GM12878 (cell line): ENCODE data around the gene KCNA2. TPM values are rescaled to one million over a fixed set of nuclear protein-coding genes. Genes with fewer than 3 reads are reported as not detected.

ENCODE experiments used
- ATAC-seq: fragments of 200-7000 bp; cut with Tn5 transposase; 3 replicates; pipeline ENCODE4 v1.9.1; 2020; ENCODE audit warnings: mild to moderate bottlenecking, moderate library complexity
- BruUV-seq: library from RNA; stranded (reverse); fragments of 400-500 nt; replicated peaks from 2 replicates; lab custom pipeline; 2021; lab: Mats Ljungman, UMichigan
- CTCF ChIA-PET: fragments of 300-600 bp; sonication (Branson Sonifier 250); formaldehyde crosslinking; extraction: SDS; loops from one replicate; lab custom pipeline; 2021; ENCODE audit warnings: inconsistent platforms; lab: Yijun Ruan, JAX
- POLR2A ChIA-PET: fragments of 350-600 bp; formaldehyde crosslinking; extraction: SDS; loops from one replicate; lab custom pipeline; 2021; ENCODE audit warnings: inconsistent platforms; lab: Charles Lee
- RAD21 ChIA-PET: fragments of 300-600 bp; sonication (Branson Sonifier 250); formaldehyde crosslinking; loops from one replicate; lab custom pipeline; 2023; ENCODE audit warnings: antibody characterized with exemption; ENCODE audit not compliant: unreplicated experiment; lab: Charles Lee
- SMC1A ChIA-PET: fragments of 300-600 bp; sonication (Branson Sonifier 250); formaldehyde crosslinking; loops from one replicate; lab custom pipeline; 2023; ENCODE audit not compliant: unreplicated experiment, uncharacterized antibody; lab: Charles Lee
- DNase-seq: peaks from one replicate; pipeline ENCODE4 v3.0.0-alpha.2; 2011; ENCODE audit warnings: low read depth, low spot score
- FAIRE-seq: peaks from 3 replicates; lab custom pipeline; 2011; peaks lifted over from hg19 to GRCh38; lab: Jason Lieb, UNC
- H2AFZ ChIP-seq: 2 replicates; pipeline ENCODE4 v1.6.0; 2011; ENCODE audit warnings: low read depth, low read length, control low read depth; ENCODE audit not compliant: control insufficient read depth
- H3K27ac ChIP-seq: 2 replicates; pipeline ENCODE4 v1.5.1; 2011; ENCODE audit warnings: control low read depth; ENCODE audit not compliant: control insufficient read depth, insufficient read depth
- H3K27me3 ChIP-seq, 2 experiments: replicated peaks in 1 of 2; 2 replicates each; pipeline versions ENCODE4 v1.6.0 to v1.6.1; 2011; ENCODE audit warnings: low read length in 1 of 2; ENCODE audit not compliant: control insufficient read depth in 2 of 2, insufficient read depth in 2 of 2
- H3K36me3 ChIP-seq, 2 experiments: 2 replicates each; pipeline ENCODE4 v1.5.1; 2011; ENCODE audit warnings: low read length in 1 of 2; ENCODE audit not compliant: control insufficient read depth in 2 of 2, insufficient read depth in 2 of 2
- H3K4me1 ChIP-seq: 2 replicates; pipeline ENCODE4 v1.6.1; 2011; ENCODE audit warnings: mild to moderate bottlenecking, low read length, moderate library complexity, mixed read lengths; ENCODE audit not compliant: control insufficient read depth, insufficient read depth
- H3K4me2 ChIP-seq: 2 replicates; pipeline ENCODE4 v1.6.0; 2011; ENCODE audit warnings: control low read depth; ENCODE audit not compliant: control insufficient read depth, insufficient read depth
- H3K4me3 ChIP-seq: fragments of 200-600 bp; sonication (generic); 2 replicates; pipeline ENCODE4 v1.5.1; 2016
- H3K79me2 ChIP-seq: 2 replicates; pipeline ENCODE4 v1.6.0; 2011; ENCODE audit warnings: low read length; ENCODE audit not compliant: control insufficient read depth, insufficient read depth
- H3K9ac ChIP-seq: 2 replicates; pipeline ENCODE4 v1.8.0; 2011; ENCODE audit warnings: low read length, control low read depth, mixed read lengths; ENCODE audit not compliant: control insufficient read depth, insufficient read depth
- H3K9me3 ChIP-seq: replicated peaks from 3 replicates; pipeline ENCODE4 v1.5.1; 2011; ENCODE audit warnings: mild to moderate bottlenecking, low read length; ENCODE audit not compliant: control insufficient read depth, insufficient read depth
- H4K20me1 ChIP-seq: 2 replicates; pipeline ENCODE4 v1.6.0; 2011; ENCODE audit not compliant: control insufficient read depth, insufficient read depth
- ETV6 ChIP-seq, 2 experiments: fragments of 450-650 bp in 1 of 2; IDR thresholded peaks in 1 of 2; conservative IDR thresholded peaks in 1 of 2; 2 replicates each; pipeline ENCODE4 v1.6.1; 2014; ENCODE audit warnings: antibody characterized with exemption in 1 of 2, borderline replicate concordance in 1 of 2, low read depth in 1 of 2, mild to moderate bottlenecking in 1 of 2, moderate library complexity in 1 of 2
- JUND ChIP-seq: IDR thresholded peaks from 2 replicates; pipeline ENCODE4 v1.6.1; 2012; ENCODE audit warnings: low read depth, mild to moderate bottlenecking, low read length, improper control_type of control experiment, moderate library complexity
- KDM1A ChIP-seq: fragments of 200-600 bp; sonication (generic); IDR thresholded peaks from 2 replicates; pipeline ENCODE4 v1.6.1; 2016; ENCODE audit warnings: borderline replicate concordance
- LARP7 ChIP-seq: fragments of 450-650 bp; IDR thresholded peaks from 2 replicates; pipeline ENCODE4 v1.6.1; 2017; ENCODE audit warnings: mild to moderate bottlenecking
- MTA3 ChIP-seq: IDR thresholded peaks from 2 replicates; pipeline ENCODE4 v1.6.1; 2012; ENCODE audit warnings: low read length, inconsistent platforms, borderline replicate concordance
- NBN ChIP-seq: fragments of 450-650 bp; IDR thresholded peaks from 2 replicates; pipeline ENCODE4 v1.6.1; 2016
- NR2C2 ChIP-seq: IDR thresholded peaks from 2 replicates; pipeline ENCODE4 v1.6.1; 2011; ENCODE audit warnings: borderline replicate concordance, low read depth; ENCODE audit not compliant: control insufficient read depth, insufficient read length
- NRF1 ChIP-seq: conservative IDR thresholded peaks from 2 replicates; pipeline ENCODE4 v1.6.1; 2011; ENCODE audit warnings: mild to moderate bottlenecking, low read depth, low read length, improper control_type of control experiment
- SIX5 ChIP-seq: IDR thresholded peaks from 2 replicates; pipeline ENCODE4 v1.6.1; 2011; ENCODE audit warnings: mild to moderate bottlenecking, low read depth, low read length, moderate library complexity; ENCODE audit not compliant: severe bottlenecking
- WGBS: methylation state at CpG from one replicate; pipeline ENCODE4 v1.1.6; 2016; ENCODE audit warnings: low lambda C conversion rate; ENCODE audit not compliant: insufficient replicate concordance, insufficient coverage; ENCODE audit errors: missing lambda C conversion rate; 5-methylcytosine and 5-hydroxymethylcytosine counted together
- in situ Hi-C: fragments of 300-500 bp; cut with MboI; formaldehyde crosslinking; loops from 9 replicates; pipeline ENCODE4 v1.14.3; 2018; ENCODE audit warnings: mixed read lengths
- intact Hi-C: fragments of 100-400 bp; cut with micrococcal nuclease; formaldehyde crosslinking; loops from one replicate; pipeline ENCODE4 v1.14.2; 2022; ENCODE audit not compliant: unreplicated experiment
- polyA plus RNA-seq, 11 experiments: library from polyadenylated mRNA; depleted of rRNA in 4 of 11; unstranded in 6 of 11; stranded (reverse) in 5 of 11; fragments of >200 nt; fragmentation: Nextera tagmentation in 4 of 11; fragmentation: Illumina TruSeq in 1 of 11; extraction: Ambion mirVana in 4 of 11; extraction: Trizol in 1 of 11; gene quantifications; 1 replicate in 1 of 11; 2 replicates in 10 of 11; pipeline versions ENCODE4 v1.2.1 to v1.2.3, GENCODE V29; 2011 to 2016; ENCODE audit warnings: inconsistent platforms in 2 of 11, missing spikeins in 2 of 11, low read depth in 1 of 11
- total RNA-seq, 4 experiments: library from RNA; depleted of rRNA in 3 of 4; stranded (reverse); fragments of >200 nt in 3 of 4; fragmentation: Illumina TruSeq in 1 of 4; extraction: Trizol in 1 of 4; gene quantifications; 2 replicates each; pipeline versions ENCODE4 v1.2.1 to v1.2.3, GENCODE V29; 2013 to 2021
- TF ChIP-seq, protein P1 (sequence below): IDR thresholded peaks from 2 replicates; pipeline ENCODE4 v1.6.1; 2012; ENCODE audit warnings: improper control_type of control experiment, low read depth, low read length; ENCODE audit not compliant: insufficient replicate concordance
- TF ChIP-seq, protein P2 (sequence below): IDR thresholded peaks from 2 replicates; pipeline ENCODE4 v1.6.1; 2012; ENCODE audit warnings: low read depth, low read length, improper control_type of control experiment
- TF ChIP-seq, protein P3 (sequence below): IDR thresholded peaks from 2 replicates; pipeline ENCODE4 v1.6.1; 2011; ENCODE audit warnings: borderline replicate concordance, low read depth, mild to moderate bottlenecking, moderate library complexity, mixed read lengths, low read length; ENCODE audit not compliant: insufficient read depth; ENCODE audit errors: extremely low read length
- TF ChIP-seq, protein P4 (sequence below): fragments of 450-650 bp; IDR thresholded peaks from 2 replicates; pipeline ENCODE4 v1.6.1; 2014; ENCODE audit warnings: mild to moderate bottlenecking

The KCNA2 gene
- total and polyA plus RNA-seq, 10 of the 15 experiments (the other 5 are each of a cell fraction or from before 2014, with no cell fraction given) = 0.02 to 0.56 (median 0.10) TPM; not detected in 2

DNA sequence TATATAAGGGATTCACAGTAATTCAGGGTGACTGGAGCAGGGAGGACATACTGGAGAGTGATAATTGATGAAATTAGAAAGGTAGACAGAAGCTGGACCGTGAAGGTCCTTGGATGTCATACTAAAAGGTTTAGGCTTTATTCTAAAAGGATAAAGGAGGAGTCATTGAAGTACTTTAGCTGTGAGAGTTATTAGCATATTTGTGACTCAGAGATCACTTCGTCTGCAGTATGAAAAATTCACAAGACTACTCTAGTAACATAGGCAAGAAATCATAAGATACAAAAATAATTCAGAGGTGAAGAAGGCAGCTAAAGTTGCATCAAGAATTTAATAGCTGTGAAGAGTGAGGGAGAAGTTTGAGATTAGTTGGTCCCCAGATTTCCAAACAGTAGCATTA, 42.3 kb upstream of the KCNA2 start:
- H3K36me3 ChIP-seq = no peaks in the 10 kb centered on the region
- 18% methylated on average over 2 of the region's 2 CpGs for WGBS
- no peak for ATAC-seq
- H3K9me3 ChIP-seq = no peaks in the 10 kb centered on the region
- no peaks in the 10 kb centered on the region for H4K20me1 ChIP-seq
- no peaks in the 10 kb centered on the region for H3K79me2 ChIP-seq
- H3K4me2 ChIP-seq = no peak overlapping the region
- no peak overlapping the region for H2AFZ ChIP-seq
- no peaks in the 10 kb centered on the region for H3K27me3 ChIP-seq
- intact Hi-C loops = no loop called here
- no peak for FAIRE-seq
- in situ Hi-C loops = no loop called here
- no TSS peak for BruUV-seq
- DNase-seq = no peak
- no peak for TF ChIP-seq KDM1A
- no peak for TF ChIP-seq SIX5
- no peak for TF ChIP-seq NBN
- TF ChIP-seq, protein P1, sequence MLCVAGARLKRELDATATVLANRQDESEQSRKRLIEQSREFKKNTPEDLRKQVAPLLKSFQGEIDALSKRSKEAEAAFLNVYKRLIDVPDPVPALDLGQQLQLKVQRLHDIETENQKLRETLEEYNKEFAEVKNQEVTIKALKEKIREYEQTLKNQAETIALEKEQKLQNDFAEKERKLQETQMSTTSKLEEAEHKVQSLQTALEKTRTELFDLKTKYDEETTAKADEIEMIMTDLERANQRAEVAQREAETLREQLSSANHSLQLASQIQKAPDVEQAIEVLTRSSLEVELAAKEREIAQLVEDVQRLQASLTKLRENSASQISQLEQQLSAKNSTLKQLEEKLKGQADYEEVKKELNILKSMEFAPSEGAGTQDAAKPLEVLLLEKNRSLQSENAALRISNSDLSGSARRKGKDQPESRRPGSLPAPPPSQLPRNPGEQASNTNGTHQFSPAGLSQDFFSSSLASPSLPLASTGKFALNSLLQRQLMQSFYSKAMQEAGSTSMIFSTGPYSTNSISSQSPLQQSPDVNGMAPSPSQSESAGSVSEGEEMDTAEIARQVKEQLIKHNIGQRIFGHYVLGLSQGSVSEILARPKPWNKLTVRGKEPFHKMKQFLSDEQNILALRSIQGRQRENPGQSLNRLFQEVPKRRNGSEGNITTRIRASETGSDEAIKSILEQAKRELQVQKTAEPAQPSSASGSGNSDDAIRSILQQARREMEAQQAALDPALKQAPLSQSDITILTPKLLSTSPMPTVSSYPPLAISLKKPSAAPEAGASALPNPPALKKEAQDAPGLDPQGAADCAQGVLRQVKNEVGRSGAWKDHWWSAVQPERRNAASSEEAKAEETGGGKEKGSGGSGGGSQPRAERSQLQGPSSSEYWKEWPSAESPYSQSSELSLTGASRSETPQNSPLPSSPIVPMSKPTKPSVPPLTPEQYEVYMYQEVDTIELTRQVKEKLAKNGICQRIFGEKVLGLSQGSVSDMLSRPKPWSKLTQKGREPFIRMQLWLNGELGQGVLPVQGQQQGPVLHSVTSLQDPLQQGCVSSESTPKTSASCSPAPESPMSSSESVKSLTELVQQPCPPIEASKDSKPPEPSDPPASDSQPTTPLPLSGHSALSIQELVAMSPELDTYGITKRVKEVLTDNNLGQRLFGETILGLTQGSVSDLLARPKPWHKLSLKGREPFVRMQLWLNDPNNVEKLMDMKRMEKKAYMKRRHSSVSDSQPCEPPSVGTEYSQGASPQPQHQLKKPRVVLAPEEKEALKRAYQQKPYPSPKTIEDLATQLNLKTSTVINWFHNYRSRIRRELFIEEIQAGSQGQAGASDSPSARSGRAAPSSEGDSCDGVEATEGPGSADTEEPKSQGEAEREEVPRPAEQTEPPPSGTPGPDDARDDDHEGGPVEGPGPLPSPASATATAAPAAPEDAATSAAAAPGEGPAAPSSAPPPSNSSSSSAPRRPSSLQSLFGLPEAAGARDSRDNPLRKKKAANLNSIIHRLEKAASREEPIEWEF = no peak
- no peak for TF ChIP-seq NR2C2
- TF ChIP-seq, protein P2, sequence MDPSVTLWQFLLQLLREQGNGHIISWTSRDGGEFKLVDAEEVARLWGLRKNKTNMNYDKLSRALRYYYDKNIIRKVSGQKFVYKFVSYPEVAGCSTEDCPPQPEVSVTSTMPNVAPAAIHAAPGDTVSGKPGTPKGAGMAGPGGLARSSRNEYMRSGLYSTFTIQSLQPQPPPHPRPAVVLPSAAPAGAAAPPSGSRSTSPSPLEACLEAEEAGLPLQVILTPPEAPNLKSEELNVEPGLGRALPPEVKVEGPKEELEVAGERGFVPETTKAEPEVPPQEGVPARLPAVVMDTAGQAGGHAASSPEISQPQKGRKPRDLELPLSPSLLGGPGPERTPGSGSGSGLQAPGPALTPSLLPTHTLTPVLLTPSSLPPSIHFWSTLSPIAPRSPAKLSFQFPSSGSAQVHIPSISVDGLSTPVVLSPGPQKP = no peak
- TF ChIP-seq NRF1 = no peak
- TF ChIP-seq ETV6 (conservative IDR thresholded peaks at IDR 0.05 in 1 of 2, IDR thresholded peaks at IDR 0.05 in 1 of 2; ENCODE audit: borderline replicate concordance in 1 of 2, low read depth in 1 of 2) = no peak
- TF ChIP-seq LARP7 = no peak
- TF ChIP-seq, protein P3, sequence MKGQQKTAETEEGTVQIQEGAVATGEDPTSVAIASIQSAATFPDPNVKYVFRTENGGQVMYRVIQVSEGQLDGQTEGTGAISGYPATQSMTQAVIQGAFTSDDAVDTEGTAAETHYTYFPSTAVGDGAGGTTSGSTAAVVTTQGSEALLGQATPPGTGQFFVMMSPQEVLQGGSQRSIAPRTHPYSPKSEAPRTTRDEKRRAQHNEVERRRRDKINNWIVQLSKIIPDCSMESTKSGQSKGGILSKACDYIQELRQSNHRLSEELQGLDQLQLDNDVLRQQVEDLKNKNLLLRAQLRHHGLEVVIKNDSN = no peak
- no peak for TF ChIP-seq MTA3
- no peak for TF ChIP-seq JUND
- TF ChIP-seq, protein P4, sequence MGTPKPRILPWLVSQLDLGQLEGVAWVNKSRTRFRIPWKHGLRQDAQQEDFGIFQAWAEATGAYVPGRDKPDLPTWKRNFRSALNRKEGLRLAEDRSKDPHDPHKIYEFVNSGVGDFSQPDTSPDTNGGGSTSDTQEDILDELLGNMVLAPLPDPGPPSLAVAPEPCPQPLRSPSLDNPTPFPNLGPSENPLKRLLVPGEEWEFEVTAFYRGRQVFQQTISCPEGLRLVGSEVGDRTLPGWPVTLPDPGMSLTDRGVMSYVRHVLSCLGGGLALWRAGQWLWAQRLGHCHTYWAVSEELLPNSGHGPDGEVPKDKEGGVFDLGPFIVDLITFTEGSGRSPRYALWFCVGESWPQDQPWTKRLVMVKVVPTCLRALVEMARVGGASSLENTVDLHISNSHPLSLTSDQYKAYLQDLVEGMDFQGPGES = no peak
- ChIA-PET RAD21 (interaction anchor here (2.4 to 7.0 kb wide), 2 partner anchors 13 to 117 kb away, joined by 12 to 82 read pairs; no protein-coding TSS in a partner anchor), POLR2A (interaction anchor here (1.3 kb wide), 1 partner anchor 11 kb away, joined by 4 read pairs; no protein-coding TSS in a partner anchor), SMC1A (interaction anchor here (0.8 to 12.5 kb wide), 6 partner anchors 9 to 117 kb away, joined by 3 to 144 read pairs (median 10); no protein-coding TSS in a partner anchor), CTCF (interaction anchor here (1.5 to 9.8 kb wide), 5 partner anchors 10 to 134 kb away, joined by 7 to 60 read pairs (median 20); no protein-coding TSS in a partner anchor)
- peaks cover 10% of the 10 kb centered on the region; the same call in 1 of the 2 replicates for H3K4me1 ChIP-seq
- H3K9ac ChIP-seq = no peak overlapping the region
- no peak overlapping the region for H3K4me3 ChIP-seq
- H3K27ac ChIP-seq = no peak overlapping the region
